ENCODE results near the gene EYS. TPM values are rescaled to one million over a fixed set of nuclear protein-coding genes. Genes with fewer than 3 reads are reported as not detected.

EYS gene
- total RNA-seq, 6 experiments from 2014 or later = 0.54 to 2.3 (median 0.74) TPM; not detected in 1

- Histone ChIP-seq H3K4me3 (no peak overlapping the region), H3K9me3 (no peaks in the 10 kb centered on the region), H3K4me1 (no peaks in the 10 kb centered on the region), H3K36me3 (no peaks in the 10 kb centered on the region), H3K27ac (no peak overlapping the region), H3K27me3 (no peaks in the 10 kb centered on the region)
- intact Hi-C loops (cut with DNase I) = no loop called here
- TF ChIP-seq, protein P1, sequence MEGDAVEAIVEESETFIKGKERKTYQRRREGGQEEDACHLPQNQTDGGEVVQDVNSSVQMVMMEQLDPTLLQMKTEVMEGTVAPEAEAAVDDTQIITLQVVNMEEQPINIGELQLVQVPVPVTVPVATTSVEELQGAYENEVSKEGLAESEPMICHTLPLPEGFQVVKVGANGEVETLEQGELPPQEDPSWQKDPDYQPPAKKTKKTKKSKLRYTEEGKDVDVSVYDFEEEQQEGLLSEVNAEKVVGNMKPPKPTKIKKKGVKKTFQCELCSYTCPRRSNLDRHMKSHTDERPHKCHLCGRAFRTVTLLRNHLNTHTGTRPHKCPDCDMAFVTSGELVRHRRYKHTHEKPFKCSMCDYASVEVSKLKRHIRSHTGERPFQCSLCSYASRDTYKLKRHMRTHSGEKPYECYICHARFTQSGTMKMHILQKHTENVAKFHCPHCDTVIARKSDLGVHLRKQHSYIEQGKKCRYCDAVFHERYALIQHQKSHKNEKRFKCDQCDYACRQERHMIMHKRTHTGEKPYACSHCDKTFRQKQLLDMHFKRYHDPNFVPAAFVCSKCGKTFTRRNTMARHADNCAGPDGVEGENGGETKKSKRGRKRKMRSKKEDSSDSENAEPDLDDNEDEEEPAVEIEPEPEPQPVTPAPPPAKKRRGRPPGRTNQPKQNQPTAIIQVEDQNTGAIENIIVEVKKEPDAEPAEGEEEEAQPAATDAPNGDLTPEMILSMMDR (IDR thresholded peaks at IDR 0.05) = no peak
- no peak for TF ChIP-seq POLR2A (IDR thresholded peaks at IDR 0.05)
- DNase-seq (no peak), ATAC-seq (no peak)
- WGBS (ENCODE audit: insufficient coverage, low coverage, low lambda C conversion rate, missing lambda C conversion rate) = 0% methylated on average over 1 of the region's 1 CpG
Measured at GRCh38 chr6:64737418-64737817, 969.6 kb downstream of the EYS start.

DNA sequence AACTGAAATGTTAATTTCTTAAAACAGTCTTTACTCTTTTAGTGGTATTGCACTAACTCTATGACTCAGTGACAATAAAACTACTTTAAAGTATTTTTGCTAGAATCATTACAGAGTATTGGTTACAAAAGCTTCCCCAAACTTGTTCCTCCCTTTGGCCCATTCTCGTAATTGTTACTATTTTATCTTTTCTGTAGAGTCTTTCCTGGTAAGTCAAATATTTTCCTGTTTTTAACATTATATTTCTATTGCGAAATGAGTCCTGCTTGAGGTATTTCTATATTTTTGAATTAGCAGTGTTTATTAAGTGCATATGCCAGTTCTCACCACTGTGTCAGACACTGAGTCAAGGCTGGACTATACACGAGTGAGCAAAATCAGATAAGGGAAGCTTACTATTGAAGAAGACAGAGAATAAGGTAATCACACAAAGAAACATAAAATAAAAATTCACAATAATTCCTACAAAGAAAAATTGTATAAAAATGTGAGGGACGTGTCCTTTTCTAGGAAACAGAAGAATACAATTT lies 970.5 kb downstream of the EYS start:
- no peaks in the 10 kb centered on the region for H3K9me3 ChIP-seq
- no peak overlapping the region for H3K4me3 ChIP-seq
- no peak for ATAC-seq
- H3K27me3 ChIP-seq = no peaks in the 10 kb centered on the region
- DNase-seq = no peak
- TF ChIP-seq, protein P1 (IDR thresholded peaks at IDR 0.05) = no peak
- no peak for TF ChIP-seq POLR2A (IDR thresholded peaks at IDR 0.05)
- no peaks in the 10 kb centered on the region for H3K36me3 ChIP-seq
- H3K27ac ChIP-seq = no peak overlapping the region
- WGBS (ENCODE audit: insufficient coverage, low coverage, low lambda C conversion rate, missing lambda C conversion rate) = 20% methylated on average over 4 of the region's 4 CpGs
- no peaks in the 10 kb centered on the region for H3K4me1 ChIP-seq
- intact Hi-C loops (cut with DNase I) = no loop called here

DNA sequence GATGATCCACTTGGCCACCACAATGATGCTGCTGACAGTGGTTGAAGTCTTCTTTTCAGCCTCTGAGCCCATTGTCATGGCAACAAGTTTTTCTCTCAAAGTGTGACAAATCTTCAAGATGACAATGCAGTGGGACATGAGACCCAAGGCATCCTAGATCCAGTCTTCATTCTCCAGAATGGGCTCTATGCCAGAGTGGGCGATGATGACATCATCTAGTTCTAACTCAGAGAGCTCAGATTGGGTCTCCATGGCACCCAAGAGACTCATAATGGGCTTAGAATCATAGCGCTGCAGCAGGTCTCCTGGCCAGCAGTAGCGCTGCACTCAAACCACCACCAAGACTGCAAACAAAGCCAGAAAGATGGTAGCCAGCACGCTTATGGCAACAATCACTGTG lies 973.6 kb downstream of the EYS start:
- WGBS (ENCODE audit: insufficient coverage, low coverage, low lambda C conversion rate, missing lambda C conversion rate) = 54% methylated on average over 2 of the region's 4 CpGs
- no peaks in the 10 kb centered on the region for H3K36me3 ChIP-seq
- DNase-seq (no peak), ATAC-seq (no peak)
- H3K27me3 ChIP-seq = no peaks in the 10 kb centered on the region
- intact Hi-C loops (cut with DNase I) = no loop called here
- H3K4me1 ChIP-seq = no peaks in the 10 kb centered on the region
- no peak overlapping the region for H3K4me3 ChIP-seq
- no peaks in the 10 kb centered on the region for H3K9me3 ChIP-seq
- TF ChIP-seq POLR2A (IDR thresholded peaks at IDR 0.05) = no peak
- TF ChIP-seq, protein P1 (IDR thresholded peaks at IDR 0.05) = no peak
- no peak overlapping the region for H3K27ac ChIP-seq

DNA sequence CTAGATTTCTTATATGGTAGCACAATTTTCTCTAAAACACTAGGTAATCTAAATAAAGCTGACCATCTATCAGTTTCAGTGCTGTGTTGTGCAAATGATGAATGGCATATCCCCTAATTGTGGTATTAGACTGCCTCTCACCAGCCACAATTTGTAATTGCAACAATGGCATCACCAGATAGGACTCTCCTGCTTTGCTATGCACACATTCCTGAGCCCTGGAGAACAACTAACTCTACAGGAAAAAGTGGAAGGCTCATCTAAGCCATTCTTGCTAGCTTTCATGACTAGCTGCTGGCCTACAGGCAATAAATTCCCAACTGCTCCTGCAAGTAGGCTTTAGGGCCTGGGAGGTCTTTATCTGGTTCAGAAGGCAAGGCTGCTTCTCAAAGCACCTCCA lies 974.1 kb downstream of the EYS start:
- ATAC-seq (no peak), DNase-seq (no peak)
- Histone ChIP-seq H3K4me1 (no peaks in the 10 kb centered on the region), H3K4me3 (no peak overlapping the region), H3K9me3 (no peaks in the 10 kb centered on the region), H3K27me3 (no peaks in the 10 kb centered on the region), H3K27ac (no peak overlapping the region), H3K36me3 (no peaks in the 10 kb centered on the region)
- intact Hi-C loops (cut with DNase I) = no loop called here
- TF ChIP-seq, protein P1 (IDR thresholded peaks at IDR 0.05) = no peak
- TF ChIP-seq POLR2A (IDR thresholded peaks at IDR 0.05) = no peak

DNA sequence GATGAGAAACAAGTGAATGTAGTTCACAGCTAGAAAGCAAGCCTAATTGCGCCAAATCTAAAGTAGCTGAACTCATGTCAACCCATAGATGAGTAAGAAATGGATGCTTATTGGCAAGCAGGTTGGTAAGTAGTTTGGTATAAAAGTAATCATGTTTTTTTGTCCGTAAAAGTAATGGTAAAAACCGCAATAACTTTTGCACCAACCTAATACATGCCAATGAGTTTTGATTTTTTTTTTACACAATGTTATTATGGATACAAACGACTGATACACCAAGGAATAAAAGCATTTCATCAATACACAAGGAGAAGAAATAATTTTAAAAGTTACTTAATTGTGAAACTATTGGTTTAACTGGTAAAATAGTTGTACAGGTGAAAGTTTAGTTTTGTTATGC lies 977.5 kb downstream of the EYS start:
- Histone ChIP-seq H3K36me3 (no peaks in the 10 kb centered on the region), H3K27ac (no peak overlapping the region), H3K4me3 (no peak overlapping the region), H3K4me1 (no peaks in the 10 kb centered on the region), H3K9me3 (no peaks in the 10 kb centered on the region), H3K27me3 (no peaks in the 10 kb centered on the region)
- TF ChIP-seq, protein P1 (IDR thresholded peaks at IDR 0.05) = no peak
- TF ChIP-seq POLR2A (IDR thresholded peaks at IDR 0.05) = no peak
- DNase-seq (no peak), ATAC-seq (no peak)
- intact Hi-C loops (cut with DNase I) = no loop called here
- WGBS (ENCODE audit: insufficient coverage, low coverage, low lambda C conversion rate, missing lambda C conversion rate) = 35% methylated on average over 4 of the region's 4 CpGs
